Posterior vena cava (tissue), 2 donors: ENCODE results near the gene GAK. TPM values are rescaled to one million over a fixed set of nuclear protein-coding genes. Genes with fewer than 3 reads are reported as not detected.

Source experiments
- DNase-seq: peaks from one replicate; pipeline ENCODE4 v3.0.0-alpha.2; 2020; ENCODE audit warnings: low spot score
- intact Hi-C, 2 donors: fragments of 100-400 bp; cut with DNase I; formaldehyde crosslinking; loops; one replicate each; pipeline versions ENCODE4 v1.14.1 to v1.14.2; 2022 to 2023
- total RNA-seq, 2 donors: library from RNA; stranded (reverse); fragmentation: NEBNext Ultra II Directional; extraction: Animal tissue kit (Norgen Biotek cat#: 25700); gene quantifications; one replicate each; pipeline ENCODE4 v1.2.1, GENCODE V29; 2021
- donor health status: DM: yes; HTN: yes; CAD: no.
- donor health status: DM: yes; HTN: yes; CAD: no.

The GAK gene
- total RNA-seq, 2 donors from 2014 or later = 63.5 to 73.5 TPM

DNA sequence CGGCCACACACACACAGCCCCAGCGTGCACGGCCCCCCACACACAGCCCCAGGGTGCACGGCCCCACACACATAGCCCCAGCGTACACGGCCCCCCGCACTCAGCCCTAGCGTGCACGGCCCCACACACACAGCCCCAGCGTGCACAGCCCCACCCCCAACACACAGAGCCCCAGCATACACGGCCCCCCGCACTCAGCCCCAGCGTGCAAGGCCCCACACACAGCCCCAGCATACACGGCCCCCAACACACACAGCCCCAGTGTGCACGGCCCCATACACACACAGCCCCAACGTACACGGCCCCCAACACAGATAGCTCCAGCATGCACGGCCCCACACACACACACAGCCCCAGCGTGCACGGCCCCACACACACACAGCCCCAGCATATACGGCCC is 17.6 kb downstream of the GAK start:
- DNase-seq = no peak
- intact Hi-C loops = no loop called here

DNA sequence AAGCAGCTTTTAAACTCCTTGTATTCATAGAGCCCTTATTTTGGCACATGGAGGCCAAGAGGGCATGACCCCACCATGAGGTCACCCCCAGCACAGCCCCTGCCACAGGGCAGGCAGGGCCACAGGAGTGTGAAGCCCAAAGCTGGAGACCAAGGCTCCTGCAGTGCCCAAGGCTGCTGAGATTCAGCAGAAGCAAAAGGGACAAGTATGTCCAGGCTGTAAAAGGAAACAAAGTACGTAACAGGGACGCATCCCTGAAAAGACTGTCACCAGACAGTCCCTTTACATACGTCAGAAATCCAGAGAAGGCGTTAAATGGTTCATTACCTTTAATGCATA is 18.9 kb downstream of the GAK start:
- peak; percentile 15 for DNase-seq

DNA sequence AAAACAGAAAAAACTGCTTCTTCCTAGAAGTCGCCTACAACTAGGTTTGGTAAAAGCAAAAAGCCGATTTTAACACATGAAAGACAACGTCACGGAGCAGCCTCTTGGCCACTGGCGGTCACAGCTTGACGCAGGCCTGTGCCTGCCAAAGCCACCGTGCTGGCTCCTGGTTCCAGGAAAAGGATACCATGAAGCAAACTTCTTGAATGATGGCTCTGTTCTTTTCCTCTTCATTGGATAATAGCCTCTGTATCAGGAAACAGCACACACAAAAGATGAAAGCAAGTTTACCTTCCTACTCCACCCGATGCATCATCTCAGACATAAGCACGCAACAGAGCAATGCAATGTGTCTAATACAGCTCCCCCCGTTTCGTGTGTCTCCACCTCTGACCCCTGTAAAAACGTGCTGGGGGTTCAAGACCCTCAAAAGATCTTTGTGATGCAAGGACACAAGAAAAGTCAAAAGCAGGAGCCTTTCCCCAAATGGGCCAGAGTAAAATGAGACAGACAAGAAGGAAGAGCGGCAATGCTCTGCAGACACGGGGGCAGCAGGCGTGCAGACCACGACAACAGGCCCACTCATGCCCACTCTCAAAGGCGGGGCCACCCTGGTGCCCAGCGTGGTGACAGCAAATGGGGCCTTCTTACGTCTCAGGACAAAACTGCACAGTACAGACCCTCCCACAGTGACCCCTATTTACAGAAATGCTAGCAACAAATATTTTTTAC is 19.4 kb downstream of the GAK start:
- intact Hi-C loops = no loop called here
- DNase-seq = peak; percentile 65

More for the DNA sequence above, 18.9 kb downstream of the GAK start:
- intact Hi-C loops = no loop called here

DNA sequence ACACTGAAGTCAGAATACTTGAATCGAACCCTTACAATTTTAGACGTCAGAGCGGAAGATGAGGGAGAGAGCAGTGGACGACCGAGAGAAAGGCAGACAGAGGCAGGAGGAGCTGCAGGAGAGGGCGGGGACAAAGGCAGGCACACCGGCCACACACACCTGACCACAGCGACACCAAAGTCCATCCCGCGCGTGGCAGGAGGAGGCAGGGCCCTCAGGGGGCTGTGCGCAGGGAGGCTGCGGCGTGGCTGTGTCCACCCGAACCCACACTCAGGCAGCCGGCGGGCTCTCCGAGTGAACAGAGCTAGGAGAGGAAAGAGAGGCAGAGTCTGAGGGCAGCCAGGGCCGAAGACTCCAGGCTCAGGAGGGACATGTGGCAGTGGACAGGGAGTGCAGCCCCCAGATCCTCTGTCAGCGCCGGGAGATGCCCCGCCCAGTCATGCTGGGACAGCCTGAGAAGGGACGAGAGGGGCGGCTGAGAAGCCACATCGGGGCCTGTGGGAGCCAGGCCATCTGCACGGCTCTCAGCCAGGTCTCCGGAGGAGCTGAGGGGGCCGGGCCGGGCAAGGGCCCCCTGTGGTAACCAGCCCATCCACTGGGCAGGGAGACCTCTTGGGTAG is 20.1 kb downstream of the GAK start:
- intact Hi-C loops = no loop called here
- DNase-seq = peak; percentile 61

DNA sequence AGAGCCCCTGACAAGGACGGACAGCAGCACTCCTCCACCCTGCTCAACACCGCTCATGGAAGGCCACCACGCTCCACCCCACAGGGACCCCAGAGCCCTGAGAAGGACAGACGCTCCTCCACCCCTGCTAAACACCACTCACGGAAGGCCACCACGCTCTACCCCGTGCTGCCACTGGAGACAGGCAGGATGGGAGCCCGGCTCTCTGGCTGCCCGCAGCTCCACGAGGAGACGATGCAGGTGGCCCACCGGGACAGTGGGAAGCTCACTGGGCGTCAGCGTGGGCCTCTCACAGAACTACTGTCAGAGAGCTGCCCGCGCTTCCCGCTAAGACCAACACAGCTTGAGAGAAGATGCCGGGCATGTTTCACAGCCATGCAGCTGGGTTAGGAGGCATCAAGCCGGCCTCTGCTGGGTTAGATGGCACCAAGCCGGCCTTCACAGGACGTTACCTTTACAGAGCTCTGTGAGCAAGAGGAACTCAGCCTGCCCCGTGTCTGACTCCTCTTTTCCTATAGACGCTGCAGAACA is 20.8 kb downstream of the GAK start:
- intact Hi-C loops = no loop called here
- peak; percentile 63 for DNase-seq

DNA sequence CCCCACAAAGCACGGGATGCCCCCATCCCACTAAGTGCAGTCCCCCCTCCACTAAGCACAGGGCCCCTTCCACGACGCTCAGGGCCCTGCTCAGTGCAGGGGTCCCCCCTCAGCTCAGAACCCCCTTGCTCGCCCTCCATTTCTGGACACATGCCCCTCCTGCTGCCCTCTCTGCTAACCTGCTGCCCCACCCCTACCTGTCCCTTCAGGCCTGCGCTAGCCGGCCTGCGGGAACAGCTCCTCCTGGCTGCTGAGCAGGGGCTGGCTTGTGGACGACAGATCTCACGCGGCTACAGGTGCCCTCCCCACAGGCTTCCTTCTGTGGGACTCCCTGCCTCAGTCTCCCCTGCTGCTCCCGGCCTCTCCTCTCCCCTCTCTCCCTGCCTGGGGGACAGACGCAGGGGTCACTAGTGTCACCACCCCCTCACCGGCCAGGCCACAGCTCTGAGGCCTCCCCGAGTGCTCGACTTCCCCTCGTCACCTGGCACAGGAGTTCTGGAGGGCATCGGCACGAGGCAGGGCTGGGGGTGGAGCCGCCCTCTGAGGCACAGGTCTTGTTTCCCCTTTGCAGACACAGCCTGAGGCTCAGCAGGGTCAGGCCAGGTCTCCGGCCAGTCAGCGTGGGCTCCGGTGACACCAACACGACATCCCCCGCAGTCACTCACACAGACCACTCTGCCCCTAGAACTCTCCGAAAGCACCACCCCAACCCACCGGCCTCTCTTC is 21.6 kb downstream of the GAK start:
- intact Hi-C loops = no loop called here
- DNase-seq = peak; percentile 64

DNA sequence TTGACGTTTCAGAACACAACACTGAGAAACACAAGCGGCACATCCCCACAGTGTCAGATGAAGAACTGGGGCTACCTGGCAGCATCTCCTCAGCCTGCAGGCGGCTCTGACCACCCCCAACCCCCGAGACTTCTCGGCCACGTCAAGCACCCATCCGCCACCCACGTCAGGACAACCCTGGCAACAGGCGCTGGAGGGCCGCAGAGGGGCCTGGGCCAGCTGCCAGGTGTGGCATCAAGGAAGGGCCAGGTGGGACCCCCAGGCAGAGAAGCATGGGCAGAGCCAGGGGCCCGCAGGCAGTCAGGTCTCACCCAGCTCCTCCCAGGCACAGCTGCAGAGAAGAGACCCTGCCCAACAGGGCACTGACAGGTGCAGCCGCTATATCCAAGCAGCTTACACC is 22.3 kb downstream of the GAK start:
- DNase-seq = peak; percentile 40
- intact Hi-C loops = no loop called here

DNA sequence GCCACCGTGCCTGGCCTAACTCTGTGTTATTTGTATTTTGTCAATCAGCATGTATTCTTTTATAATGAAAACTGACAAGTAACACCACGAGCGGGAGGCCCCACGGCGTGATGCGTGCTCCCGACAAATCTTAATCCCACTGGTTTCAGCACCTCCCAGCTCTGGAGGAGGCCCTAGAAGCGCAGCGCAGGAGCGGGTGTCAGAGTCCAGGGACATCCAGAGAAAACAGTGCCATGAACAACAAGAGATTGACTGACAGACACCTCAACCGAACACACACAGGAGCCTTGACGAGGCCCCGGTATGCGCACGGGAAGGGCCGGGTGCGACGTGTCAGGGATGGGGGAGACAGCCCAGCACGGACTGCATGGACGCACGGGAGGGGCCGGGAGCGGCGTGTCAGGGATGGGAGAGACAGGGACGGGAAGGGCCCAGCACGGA is 23.0 kb downstream of the GAK start:
- intact Hi-C loops = no loop called here
- peak; percentile 67 for DNase-seq

DNA sequence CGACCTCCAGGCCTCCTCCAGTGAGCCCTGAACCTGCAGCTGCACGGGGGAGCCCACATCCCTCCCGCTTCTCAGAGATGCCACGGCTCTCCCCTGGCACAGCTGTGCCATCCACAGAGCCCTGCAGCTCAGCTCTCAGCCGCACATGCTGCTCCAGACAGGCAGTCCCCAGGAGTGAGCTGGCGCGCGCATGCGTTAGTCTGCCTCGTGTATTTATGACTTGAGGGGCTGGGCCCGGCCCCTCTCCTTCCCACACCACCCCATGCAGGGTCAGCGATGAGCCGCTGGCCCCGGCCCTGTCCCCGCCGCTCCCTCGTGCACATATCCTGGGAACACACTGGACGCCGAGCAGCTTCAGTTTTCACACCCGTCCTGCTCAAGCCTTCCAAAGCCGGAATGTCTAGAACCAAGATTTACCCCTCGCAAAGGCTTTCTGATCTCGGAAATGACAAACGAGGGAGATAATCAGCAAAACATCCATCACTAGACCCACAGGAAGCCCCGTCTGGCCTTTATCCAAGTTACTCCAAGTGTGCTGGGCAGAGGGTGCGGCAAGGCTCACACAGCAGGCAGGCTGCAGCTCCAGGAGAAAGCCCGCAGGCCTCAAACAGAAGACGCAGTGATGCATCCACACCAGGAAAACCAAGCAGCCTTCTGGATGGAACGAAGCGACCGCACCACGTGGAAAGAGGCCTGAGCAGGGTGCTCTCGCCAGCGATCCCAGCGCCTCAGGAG is 24.3 kb downstream of the GAK start:
- DNase-seq = peak; percentile 72
- intact Hi-C loops = no loop called here

DNA sequence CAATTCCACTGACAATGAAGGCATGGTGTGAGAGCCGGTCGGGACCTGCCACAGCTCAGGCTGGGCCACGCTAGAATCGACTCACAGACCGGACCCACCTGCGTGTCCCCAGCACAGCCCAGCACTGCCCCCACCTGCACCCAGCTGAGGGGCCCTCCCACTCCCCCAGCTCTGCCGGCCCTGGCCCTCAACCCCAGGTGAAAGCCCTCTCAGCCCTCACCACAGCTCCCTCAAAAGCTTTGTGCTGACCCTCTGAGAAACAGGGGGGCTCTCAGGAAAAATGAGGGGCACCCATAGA is 25.1 kb downstream of the GAK start:
- intact Hi-C loops = no loop called here
- peak; percentile 49 for DNase-seq

DNA sequence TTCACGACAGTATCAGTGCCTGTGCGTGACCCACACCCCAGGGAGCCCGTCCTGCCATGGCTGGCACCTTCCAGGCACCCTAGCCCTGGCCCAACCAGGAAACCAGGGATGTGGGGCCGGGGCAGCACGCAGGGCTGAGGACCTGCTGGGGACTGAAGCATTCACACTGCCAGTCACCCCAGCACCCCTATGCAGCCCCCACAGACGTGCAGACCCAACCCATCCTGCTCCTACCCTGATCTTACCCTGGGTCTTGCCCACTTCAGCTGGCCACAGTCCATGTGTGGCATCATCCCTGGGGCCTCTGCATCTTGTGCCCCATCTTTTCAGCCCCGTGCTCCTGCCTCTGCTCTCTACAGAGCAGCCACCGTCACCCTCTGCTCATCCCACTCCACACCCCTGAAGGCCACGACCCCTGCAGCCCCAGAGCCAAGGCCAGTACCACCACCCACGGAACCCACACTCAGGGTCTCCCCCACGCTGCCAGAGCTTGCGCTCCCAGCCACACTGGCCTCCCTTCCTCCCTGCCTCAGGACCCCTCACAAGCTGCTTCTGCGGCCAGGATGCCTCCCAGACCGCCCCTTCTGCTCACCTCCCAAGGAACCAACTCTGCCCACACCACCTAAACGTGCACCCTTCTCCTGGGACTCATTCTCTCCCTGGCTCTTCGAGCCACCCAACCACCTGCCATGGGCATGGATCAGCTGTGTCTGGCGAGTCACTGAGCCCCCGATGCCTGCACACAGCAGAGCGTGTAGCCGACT is 25.6 kb downstream of the GAK start:
- intact Hi-C loops = no loop called here
- peak; percentile 71 for DNase-seq

DNA sequence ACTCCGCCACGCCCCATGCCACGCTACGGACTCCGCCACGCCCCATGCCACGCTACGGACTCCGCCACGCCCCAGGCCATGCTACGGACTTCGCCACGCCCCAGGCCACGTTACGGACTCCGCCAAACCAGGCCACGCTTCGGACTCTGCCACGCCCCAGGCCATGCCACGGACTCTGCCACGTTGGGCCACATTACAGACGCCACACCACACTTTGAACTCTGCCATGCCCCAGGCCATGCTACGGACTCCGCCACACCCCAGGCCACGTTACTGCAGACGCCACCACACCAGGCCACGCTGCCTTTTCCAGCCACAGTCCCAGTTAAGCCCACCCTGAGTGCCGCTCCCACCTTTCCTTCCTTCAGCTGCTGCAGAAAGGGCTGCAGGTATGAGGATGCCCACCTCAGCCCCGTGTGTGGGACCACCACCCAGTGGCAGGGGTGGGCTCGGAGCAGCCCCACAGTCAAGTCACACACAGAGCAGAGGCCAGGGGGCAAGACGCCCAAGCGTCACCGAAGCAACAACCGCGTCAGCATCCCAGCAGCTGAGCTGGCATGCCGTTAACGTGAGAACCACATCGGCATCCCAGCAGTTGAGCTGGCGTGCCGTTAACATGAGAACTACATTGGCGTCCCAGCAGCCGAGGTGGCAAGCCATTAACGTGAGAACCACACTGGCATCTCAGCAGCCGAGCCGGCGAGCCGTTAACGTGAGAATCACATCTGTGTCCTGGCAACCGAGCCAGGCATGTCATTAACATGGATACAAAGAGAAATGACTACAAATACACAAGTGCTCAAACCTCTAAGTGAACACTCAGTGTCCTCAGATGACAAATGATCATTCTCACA is 26.4 kb downstream of the GAK start:
- intact Hi-C loops = no loop called here
- peak; percentile 76 for DNase-seq

DNA sequence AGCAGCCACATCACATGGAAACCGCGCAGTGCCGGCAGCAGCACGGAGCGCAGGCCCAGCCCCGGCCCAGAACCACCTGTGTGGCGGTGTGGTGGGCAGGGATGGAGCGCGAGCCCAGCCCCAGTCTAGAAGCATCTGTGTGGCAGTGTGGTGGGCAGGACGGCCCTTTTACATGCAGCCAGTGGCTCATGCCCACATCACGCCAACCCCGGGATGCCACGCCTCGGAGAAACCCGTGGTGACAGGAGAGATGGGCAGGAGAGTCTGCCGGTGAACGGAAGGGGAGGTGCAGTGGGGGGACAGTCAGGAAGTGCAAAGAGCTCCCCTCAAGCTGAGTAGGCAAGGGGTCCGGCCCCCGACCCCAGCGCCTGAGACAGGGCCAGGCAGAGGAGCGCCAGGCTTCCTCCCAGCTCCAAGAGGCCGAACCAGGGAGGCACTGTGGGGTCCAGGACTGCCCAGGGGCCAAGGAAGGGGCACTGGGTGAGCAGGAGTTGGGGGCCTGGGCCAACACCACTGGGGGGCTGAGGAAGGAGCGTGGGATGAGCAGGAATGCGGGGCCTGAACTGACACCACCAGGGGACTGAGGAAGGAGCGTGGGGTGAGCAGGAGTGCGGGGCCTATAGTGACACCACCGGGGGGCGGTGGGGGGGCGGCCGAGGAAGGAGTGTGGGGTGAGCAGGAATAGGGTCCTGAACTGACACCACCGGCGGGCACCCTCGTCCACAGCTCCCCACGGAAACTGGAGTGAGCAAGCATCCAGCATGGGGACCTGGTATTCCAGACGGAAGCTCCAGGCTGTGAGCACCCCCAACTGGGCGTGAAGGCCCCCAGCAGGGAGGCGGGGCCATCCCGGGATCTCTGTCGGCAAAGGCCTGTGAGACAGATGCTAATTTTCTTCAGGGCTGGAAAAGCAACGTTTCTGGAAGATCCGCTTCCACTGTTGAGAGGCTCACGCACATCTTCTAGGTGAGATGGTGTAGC is 28.8 kb downstream of the GAK start:
- intact Hi-C loops = no loop called here
- no peak for DNase-seq

DNA sequence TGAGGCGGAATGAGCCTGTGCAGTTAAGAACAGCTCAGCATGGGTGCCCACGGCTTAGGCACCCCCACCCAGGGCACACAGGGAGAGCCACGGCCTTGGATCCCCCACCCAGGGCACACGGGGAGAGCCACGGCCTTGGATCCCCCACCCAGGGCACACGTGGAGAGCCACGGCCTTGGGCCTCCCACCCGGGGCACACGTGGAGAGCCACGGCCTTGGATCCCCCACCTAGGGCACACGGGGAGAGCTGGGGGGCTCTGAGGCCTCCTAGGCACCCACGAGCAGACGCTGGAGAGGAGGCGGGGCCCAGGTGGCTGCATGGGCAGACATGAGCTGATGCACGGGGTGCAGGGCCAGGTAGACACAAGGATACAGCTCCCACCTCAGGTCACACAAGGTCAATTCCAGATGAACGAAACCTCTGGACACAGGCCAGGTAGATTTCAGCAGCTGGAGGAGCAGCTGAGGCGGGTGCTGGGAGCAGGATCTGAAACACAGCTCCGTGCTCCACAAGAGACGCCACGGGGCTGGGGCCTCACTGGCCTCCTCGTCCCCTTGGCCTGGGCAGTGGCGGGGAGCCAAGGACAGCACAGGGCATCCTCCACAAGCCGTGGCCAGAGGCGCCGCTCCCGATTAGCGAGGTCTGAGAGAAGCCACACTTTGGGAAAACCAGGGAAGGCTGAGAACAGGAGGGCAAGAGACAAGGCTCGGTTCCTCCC is 30.8 kb downstream of the GAK start:
- intact Hi-C loops = no loop called here
- DNase-seq = no peak

DNA sequence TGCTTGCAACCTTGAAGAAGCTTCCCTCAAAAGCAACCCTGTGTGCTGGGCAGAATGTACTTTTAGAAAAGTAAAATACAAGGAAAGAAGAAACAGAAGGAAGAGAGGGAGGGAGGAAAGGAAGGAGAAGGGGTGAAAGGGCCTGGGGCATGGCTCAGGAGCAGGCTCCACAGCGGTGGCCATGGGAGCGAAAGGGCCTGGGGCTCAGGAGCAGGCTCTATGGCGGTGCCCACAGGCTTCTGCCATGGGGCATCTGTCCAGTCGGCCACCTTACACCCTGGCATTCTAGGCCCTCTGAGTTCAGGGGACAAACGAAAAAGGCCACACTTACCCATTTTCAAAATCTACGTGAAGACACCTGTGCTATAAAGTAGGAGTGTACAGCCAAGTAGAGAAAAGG is 31.4 kb downstream of the GAK start:
- no peak for DNase-seq
- intact Hi-C loops = no loop called here

DNA sequence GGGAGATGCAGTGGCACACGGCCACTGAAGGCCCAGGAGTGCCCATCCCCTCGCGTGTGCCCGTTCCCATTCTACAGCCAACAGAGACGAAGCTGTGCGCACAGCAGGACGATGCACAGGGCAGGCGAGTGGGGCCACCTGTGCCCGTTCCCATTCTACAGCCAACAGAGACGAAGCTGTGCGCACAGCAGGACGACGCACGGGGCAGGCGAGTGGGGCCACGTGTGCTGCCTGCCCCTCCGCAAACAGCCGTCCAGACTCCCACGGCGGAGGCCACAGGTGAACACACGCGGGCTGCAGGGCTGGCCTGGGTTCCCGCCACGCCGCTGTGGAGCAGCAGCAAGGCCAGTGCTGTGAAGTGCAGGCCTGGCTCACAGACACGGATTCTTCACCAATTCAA is 32.0 kb downstream of the GAK start:
- DNase-seq = no peak
- intact Hi-C loops = no loop called here

DNA sequence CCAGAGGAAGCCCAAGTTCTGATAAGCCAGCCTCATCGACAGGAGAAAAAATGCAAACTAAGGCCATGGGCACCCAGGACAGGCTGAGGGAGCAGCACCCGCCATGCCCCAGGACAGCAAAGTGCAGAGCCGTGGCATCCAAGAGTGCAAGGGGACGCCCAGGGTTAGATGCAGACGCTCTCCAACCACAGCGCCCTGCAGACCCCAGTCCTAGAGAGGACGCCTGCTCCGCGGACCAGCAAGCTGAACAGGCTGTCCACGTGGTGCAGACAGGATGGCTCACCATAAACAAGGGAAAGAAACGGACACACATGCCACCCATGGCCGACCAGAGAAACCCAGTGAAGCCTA is 32.6 kb downstream of the GAK start:
- intact Hi-C loops = no loop called here
- no peak for DNase-seq
